SK-N-DZ (cell line): Measurements from ENCODE around the gene STXBP1.

ENCODE experiments used
- DNase-seq: peaks from one replicate; pipeline ENCODE4 v3.0.0-alpha.2; 2015; ENCODE audit warnings: low spot score

Gene STXBP1

DNA sequence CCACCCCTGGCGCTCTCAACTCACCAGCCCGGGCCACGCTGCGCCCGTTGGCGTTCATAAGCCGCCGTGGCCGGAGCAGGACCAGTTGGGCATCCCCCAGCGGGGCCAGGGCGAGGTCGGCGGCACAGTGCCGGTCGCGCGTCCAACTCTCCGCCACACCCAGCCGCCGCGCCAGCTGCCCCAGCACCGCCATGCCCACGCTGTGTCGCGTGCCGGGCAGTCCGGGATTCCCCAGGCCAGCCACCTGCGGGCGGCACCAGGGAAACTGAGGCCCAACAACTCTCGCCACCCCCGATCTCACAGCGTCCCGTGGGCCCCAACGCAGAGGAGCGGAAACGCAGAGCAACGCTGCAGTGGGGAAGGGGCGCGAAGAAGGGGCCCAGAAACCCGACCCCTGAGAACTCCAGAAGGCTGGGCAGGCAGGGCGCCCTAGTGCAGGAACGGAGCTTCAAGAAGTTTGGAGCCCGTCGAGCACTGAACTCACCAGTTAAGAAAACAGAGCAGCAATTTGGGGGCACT lies 102.9 kb downstream of the STXBP1 start:
- no peak for DNase-seq

DNA sequence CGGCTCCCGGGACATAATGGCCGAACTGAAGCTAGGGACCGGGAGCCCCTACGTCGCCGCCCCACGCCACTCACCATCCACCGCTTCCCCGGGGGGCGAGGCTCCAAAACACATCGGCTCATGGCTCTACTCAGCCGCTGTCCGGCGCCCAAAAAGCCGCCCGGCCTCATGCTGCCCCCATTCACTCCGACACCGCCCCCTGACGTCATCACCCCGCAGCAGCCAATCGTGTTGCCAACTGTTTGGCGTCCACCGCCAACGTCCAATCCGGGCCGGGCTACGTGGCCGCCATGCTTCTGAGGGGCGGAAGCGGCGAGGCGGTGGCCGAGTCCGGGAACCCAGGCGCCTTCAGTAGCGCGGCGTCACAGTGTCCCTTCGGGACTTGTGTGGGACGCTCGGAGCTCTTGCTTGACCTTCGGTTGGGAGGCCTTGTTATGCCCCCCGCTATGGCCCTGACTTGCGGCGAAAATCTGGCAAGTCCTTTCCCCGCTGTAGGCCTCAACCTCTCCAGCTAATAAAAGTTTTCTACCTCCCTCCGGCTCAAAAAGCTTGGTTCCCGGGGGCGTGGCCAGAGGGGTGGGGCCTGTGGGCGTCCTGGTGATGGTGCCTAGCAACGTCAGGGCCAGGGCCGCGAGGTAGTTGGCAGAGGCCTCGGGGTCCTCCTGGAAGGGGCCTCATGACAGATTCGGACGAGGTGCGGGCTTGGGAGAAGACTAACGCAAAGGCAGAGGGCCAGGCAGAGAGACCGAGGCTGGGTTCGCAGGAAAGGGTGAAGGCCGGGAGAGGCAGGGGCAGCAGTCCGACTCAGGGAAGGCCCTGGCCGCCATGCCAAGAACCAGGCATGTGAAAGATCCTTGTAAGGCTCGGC lies 103.6 kb downstream of the STXBP1 start, which contains the start of the genes PTRH1 and TTC16:
TSS of gene PTRH1 (minus strand) at position 194 of the 868 bp plus-strand sequence. CDS start at position 170, 24 bp downstream.
TSS of gene TTC16 (plus strand) at position 610 of the 868 bp plus-strand sequence. CDS start at position 677, 67 bp downstream.
- DNase-seq = peak; percentile 93

DNA sequence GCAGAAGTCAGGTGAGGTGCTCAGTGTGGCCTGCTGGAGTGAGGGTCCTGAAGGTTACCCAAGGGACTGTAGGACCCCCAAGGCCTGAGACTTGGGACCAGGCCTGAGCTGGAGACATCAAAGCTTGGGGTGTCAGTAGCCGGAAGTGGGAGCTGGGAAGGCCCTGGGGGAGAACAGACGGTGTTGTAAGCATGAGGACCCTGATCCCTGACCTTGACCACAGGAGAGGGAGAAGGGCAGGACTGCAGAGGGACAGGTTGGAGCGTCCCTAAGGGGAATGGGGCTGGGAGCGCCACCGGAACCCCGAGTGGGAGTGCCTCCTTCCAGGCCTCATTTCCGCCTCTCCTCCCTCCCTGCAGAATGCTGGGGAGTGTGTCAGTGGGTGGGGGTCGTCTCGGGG lies 104.3 kb downstream of the STXBP1 start:
- DNase-seq = no peak

DNA sequence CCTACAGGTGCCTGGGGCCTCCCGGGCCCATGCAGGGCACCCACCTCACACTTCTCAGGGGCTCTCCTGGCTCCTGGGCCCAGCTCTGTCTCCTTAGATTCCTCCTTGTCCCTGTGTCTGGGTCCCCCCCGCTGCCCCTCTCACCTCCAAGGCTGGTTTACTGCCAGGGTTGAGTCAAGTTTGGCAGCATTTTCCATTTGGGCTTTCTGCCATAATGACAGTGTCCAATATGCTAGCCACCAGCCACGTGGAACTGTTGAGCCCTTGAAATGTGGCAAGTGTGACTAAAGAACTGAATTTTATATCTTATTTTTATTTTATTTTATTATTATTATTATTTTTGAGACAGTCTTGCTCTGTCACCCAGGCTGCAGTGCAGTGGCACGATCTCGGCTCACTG lies 105.7 kb downstream of the STXBP1 start:
- no peak for DNase-seq

DNA sequence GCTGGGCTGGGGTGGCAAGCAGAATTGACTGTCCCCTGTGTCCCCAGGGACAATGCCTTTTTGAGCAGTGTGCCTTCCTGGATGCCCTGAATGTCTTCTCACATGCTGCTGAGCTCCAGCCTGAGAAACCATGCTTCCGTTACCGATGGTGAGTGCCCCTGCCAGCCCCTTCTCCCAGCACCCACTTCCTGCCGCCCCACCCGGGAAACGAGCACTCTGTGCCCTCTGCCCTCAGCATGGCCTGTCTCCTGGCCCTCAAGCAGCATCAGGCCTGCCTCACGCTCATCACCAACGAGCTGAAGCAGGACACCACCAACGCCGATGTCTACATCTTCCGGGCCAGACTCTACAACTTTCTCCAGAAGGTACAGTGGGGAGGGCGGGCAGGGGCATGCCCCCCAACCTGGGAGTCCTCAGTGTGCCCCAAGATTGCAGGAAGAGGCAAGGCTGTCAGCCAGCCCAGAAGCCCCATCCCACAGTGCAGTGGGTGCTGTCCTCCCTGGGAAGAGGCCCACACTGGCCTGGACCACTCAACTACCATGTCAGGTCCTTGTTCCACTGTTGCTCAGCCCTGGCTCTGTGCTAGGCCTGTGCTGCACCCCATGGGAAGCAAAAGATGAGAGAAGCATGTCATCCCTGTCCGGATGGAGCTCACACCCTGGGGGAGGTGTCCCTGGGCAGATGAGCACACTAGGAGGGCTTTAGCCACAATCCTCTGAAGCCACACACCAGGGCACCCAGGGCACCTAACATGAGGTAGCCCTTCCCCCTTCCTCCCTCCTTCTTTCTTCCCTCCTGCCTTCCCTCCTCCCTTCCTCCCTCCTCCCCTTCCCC lies 108.2 kb downstream of the STXBP1 start:
- no peak for DNase-seq

DNA sequence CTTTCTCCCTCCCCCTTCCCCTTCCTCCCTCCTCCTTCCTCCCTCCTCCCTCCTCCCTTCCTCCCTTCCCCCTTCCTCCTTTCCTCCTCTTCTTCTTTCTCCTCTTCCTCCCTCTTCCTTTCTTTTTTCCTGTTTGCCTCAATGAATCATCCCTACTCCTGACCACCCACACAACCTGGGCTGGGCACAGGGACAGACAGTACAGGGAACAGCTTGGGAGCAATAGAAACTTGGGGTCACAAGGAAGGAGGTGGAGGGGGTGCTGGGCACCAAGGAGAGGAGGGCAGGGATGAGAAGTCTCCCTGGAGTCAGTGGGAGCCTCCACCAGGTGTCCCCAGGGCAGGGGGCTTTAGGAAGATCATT lies 108.8 kb downstream of the STXBP1 start:
- no peak for DNase-seq

DNA sequence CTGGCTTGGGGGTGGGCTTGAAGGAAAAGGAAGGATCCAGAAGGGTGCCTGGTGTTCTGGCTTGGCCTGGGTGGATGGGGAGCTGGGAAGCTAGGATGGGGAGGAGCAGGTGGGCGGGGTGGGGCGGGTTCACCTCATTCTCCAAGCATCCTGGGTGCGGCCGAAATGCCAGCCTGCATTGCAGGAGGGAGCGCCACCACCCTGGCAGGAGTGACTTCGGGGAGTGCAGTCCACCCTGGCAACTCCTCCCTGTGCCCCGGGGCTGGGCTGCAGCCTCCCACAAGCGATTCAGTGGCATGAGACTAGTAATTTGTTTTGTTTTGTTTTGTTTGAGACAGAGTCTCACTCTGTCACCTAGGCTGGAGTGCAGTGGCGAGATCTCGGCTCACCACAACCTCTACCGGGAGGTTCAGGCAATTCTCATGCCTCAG lies 109.3 kb downstream of the STXBP1 start:
- no peak for DNase-seq

DNA sequence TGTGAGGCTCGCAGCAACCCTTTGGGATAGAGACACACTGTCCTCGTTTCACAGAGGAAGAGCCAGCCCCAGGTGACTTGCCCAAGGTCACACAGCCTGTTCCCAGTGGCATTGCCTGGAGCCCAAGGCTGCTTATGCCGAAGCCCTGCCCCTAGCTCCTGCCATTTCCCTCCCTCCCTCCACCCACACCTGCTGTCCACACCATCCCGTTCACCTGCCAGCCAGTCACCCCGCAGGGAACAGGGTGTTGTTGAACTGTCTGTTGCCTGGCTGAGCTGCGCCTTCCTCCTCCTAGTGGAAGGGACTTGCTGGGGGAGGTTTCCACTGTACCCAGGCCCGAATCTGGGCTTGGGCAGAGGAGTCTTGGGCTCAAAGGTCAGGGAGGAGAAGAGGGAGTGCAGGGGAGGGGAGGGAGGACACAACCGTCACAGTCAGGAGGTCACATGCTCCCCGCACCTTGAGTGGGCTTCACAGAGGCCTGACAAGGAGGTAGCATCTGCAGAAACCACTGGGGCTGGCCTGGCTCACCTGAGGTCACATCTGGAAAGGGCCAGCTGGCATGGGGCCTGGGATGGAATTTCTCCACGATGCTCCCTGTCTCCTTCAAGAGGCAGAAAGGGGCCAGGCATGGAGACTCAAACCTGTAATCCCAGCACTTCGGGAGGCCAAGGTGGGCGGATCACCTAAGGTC lies 110.1 kb downstream of the STXBP1 start:
- DNase-seq = no peak

DNA sequence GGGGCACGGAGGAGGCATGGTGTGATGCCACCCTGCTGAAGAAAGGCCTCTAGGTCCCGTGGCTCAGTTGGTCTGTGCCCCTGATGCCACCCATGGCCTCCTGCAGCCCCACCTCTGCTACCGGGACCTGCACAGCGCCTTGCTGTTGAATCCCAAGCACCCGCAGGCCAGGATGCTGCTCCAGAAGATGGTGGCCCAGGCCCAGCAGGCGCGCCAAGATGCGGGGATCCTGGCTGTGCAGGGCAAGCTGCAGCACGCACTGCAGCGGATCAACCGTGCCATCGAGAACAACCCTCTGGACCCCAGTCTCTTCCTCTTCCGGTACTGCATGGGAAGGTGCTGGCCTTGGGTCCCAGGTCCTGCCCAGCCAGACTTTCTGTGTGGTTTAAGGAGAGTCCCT lies 110.9 kb downstream of the STXBP1 start:
- no peak for DNase-seq

DNA sequence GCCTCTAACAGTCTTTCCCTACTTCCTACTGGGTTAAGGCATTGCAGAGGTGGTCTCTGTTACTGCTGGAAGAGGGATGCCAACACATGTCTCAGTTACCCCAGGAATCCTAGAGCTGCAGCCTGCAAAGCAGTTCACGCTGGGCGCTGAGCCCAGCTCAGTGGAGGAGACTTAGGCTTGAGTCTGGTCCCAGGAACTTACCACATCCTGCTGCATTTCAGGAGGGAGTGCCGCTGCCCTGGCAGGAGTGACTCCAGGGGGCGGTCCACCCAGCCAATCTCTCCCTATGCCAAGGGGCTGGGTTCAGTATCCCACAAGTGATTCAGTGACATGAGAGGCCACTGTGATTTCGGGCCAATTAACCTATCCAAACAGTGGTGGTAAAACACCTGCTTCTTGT lies 111.4 kb downstream of the STXBP1 start:
- no peak for DNase-seq

DNA sequence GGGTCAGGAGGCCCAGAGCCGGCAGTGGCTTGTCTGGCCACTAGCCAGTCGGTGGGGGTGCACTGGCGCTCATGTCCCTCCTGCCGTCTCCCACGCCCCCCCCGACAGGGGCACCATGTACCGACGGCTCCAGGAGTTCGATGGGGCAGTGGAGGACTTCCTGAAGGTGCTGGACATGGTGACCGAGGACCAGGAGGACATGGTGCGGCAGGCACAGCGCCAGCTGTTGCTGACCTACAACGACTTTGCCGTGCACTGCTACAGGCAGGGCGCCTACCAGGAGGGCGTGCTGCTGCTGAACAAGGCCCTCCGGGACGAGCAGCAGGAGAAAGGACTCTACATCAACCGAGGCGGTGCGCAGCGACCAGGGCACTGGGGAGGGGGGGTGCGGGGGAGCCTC lies 111.9 kb downstream of the STXBP1 start:
- peak; percentile 68 for DNase-seq

DNA sequence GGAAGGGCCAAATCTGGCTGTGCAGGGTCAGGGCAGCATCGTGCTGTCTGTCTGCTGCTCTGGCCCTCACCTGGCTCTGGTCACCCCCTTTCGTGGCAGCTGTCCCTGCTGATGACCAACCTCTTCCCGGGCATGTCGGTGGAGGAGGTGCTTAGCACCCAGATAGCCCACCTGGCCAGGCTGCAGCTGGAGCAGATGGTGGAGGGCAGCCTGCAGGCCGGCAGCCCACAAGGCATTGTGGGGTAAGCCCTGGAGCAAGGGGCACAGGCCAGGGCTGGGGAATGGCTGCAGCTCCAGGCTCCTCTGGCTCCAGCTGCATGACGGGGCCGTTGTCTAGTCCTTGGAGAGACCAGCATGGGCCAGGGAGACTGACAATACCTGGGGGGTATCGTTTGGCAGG lies 114.8 kb downstream of the STXBP1 start:
- DNase-seq = no peak

DNA sequence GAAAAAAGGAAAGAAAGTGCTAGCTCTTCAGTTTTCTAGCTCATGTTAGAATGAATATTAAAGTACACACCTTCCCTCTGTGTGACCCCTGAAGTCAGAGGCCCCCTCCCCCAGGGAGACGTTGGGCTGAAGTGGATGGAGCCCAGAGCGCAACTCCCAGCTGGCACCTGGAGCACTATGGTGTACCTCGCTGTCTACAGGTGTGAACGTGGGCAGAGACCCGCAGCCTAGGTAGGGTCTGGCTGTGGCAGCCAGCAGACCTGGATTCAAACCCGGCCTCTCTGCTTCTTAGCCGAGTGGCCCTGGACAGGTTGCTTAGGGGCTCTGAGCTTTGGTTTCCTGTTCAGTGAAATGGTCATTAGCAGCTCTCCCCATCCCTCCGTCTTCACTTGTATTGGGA lies 116.7 kb downstream of the STXBP1 start:
- no peak for DNase-seq

DNA sequence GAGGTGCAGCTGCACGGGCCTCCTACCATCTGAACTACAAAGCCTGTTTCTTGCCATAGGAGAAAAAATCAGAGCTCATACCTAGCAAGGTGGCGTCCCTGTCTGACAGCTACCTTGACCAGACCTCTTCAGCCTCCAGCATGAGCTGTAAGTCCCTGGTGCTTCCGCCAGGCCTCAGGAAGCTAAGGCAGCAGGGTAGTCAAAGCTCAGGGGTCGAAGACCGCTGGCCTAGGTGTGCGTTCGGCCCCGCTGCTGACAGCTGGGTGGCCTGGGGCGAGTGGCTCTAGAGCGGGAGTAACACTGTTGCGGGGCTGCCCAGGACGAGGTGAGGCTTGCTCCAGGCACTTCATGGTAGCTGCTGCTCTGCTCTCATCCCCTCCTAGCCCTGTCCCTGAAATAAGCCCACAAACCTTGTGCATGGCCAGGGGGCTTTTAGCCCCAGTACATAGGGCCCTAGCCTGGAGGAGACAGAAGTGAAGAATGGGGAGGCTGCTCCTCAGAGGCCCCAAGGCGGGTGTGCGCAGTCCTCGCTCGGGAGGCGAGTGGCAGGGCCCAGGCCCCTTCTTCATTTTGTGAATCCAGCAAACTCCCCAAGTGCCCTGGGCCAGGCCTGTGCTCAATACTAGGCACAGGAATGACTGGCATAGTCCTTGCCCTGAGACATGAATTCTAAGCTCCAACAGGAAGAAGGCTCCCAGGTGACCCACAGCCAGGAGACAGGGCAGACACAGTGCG lies 117.6 kb downstream of the STXBP1 start:
- DNase-seq = no peak

DNA sequence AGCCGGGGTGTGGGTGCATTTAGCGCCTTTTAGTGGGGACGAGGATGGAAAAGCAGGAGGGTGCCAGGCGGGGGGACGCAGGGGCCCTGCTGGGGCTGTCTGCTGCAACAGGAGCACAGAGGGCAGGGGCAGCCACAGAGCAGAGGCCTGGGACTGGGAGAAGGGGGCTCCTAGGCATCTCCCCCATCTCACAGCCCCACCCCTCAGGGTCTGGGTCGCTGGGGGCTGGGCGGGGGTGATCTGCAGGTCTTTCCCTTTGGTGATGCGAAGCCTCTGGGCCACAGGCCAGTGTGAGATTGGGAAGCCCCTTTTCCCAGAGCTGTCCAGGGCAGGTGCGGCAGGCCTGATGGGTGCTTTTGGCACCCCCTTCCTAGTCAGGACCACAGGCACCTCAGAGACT lies 118.2 kb downstream of the STXBP1 start:
- no peak for DNase-seq

DNA sequence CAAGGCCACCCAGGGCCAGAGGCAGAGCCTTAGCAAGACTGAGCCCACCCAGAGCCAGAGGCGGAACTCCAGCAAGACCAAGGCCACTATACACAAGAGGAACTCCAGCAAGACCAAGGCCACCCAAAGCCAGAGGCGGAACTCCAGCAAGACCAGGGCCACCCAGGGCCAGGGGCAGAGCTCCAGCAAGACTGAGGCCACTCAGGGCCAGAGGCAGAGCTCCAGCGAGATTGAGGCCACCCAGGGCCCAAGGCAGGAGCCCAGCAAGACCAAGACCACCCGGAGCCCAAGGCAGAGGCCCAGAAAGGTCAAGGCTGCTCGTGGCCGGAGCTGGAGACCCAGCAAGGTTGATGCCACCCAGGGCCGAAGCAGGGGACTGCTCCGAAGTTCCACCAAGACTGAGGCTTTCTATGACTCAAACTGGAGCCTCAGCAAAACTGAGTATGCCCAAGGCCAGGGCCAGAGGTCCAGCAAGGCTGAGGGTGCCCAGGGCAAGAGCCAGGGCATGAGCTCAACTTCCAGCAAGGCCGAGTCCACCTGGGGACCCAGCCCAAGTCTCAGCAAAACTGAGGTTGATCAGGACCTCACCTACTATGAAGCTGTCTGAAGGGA lies 118.8 kb downstream of the STXBP1 start:
- no peak for DNase-seq

DNA sequence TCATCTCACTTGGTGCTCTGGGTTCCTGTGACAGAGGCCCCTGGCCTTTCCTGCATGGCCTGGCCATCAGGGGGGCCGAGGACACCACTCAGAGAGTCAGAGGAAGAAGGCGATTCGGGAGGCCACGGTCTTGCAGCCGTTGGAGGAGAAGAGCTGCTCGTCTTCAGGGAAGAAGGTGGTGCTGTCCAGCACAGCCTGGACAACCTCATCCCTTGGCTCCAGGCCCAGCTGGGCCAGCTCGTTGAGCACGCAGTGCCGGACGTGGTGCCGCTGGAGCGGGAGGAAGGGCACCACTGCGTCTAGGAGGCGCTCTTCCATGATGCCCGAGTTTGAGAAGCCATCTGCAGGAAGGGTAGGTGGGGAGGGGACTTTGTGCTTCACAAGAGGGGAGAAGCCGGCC lies 119.9 kb downstream of the STXBP1 start:
- DNase-seq = no peak

DNA sequence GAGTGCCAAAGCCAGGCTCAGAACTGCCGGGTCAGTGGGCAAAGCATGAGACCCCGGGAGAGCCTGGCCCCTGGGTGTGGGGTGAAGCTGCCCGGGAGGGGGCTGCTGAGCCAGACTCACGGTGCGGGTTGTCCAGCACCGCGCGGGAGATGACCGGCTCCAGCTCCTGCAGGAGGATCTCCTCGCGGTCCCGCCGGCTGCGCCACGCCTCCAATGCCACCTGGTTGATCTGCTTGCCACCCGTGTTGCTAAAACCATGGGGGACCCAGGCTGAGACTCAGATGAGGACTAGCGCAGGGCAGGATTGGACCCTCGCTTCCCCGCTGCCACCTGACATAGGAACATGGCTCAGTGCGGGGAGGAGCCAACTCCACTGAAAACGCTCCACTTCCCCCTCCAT lies 120.4 kb downstream of the STXBP1 start:
- no peak for DNase-seq

DNA sequence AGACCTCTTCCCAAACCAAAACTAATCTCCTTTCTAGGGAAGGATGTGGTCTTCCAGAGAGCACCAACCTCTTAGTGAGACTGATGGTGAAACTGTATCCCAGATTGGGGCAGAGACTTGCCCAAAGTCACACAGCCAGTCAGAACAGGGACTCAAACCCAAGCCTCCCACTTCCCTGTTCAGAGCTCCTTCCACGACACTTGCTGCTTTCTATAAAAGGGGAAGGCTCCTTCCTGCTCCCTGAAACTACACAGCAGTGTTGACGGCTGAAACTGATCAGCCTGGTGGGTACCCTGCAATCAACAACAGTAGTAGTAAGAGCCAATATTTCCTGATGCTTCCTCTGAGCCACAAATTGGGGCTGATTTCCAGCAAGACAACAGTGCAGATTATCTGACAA lies 121.5 kb downstream of the STXBP1 start:
- no peak for DNase-seq

DNA sequence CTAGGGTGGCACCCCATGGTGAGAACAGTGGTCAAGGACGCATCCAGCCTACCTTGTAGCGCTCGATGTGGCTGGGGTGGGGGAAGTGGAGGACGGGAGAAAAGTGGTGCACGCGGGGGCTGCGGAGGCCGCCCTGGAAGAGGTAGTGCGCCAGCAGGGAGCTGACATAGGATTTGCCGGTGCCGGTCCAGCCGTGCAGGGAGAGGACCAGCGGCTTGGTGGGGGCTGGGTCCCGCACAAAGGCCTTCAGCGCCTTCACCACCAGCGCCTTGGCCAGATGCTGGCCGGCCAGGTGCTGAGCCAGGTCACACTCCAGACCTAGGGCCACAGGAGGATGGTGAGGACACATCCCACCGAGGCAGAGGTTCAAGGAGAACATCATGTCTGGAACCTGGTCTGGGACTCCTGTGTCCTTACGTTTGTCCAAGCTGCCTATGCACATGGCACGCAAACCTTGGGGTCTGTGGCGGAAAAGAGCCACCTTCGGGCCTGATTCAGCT lies 122.2 kb downstream of the STXBP1 start:
- no peak for DNase-seq
